Trophoblast cell (in vitro differentiated cells and primary cell): ENCODE measurements around the gene CD79B.

Experiments
- DNase-seq, 2 donors: peaks; one replicate each; pipeline ENCODE4 v3.0.0-alpha.2; 2016
- H2AFZ ChIP-seq: 2 replicates; pipeline ENCODE4 v1.6.1; 2013; ENCODE audit warnings: low read length, moderate library complexity, mild to moderate bottlenecking; ENCODE audit not compliant: insufficient read depth, poor library complexity
- H2AK5ac ChIP-seq: 2 replicates; pipeline ENCODE4 v1.6.1; 2013; ENCODE audit warnings: mild to moderate bottlenecking, low read length
- H2BK120ac ChIP-seq: 2 replicates; pipeline ENCODE4 v1.6.1; 2013; ENCODE audit warnings: low read length, mild to moderate bottlenecking, moderate library complexity; ENCODE audit not compliant: insufficient read depth, poor library complexity
- H2BK12ac ChIP-seq: 2 replicates; pipeline ENCODE4 v1.6.1; 2013; ENCODE audit warnings: mild to moderate bottlenecking, low read length, moderate library complexity
- H2BK5ac ChIP-seq: 2 replicates; pipeline ENCODE4 v1.6.1; 2013; ENCODE audit warnings: low read length, low read depth, moderate library complexity, mild to moderate bottlenecking; ENCODE audit not compliant: poor library complexity
- H3K14ac ChIP-seq: 2 replicates; pipeline ENCODE4 v1.6.1; 2013; ENCODE audit warnings: mild to moderate bottlenecking, low read length
- H3K18ac ChIP-seq: 2 replicates; pipeline ENCODE4 v1.6.1; 2013; ENCODE audit warnings: mild to moderate bottlenecking, low read length
- H3K23ac ChIP-seq: 2 replicates; pipeline ENCODE4 v1.6.1; 2013; ENCODE audit warnings: low read length
- H3K27ac ChIP-seq: 2 replicates; pipeline ENCODE4 v1.5.1; 2013; ENCODE audit warnings: low read depth, mild to moderate bottlenecking, inconsistent platforms, low read length, moderate library complexity
- H3K27me3 ChIP-seq: 2 replicates; pipeline ENCODE4 v1.6.1; 2013; ENCODE audit warnings: inconsistent platforms, mild to moderate bottlenecking, low read length, moderate library complexity; ENCODE audit not compliant: insufficient read depth
- H3K36me3 ChIP-seq, 2 experiments: 1 replicate in 1 of 2; 2 replicates in 1 of 2; pipeline ENCODE4 v1.6.1; 2013; ENCODE audit warnings: low read length in 2 of 2, mild to moderate bottlenecking in 2 of 2, moderate library complexity in 1 of 2; ENCODE audit not compliant: insufficient read depth in 2 of 2, control insufficient read depth in 1 of 2
- H3K4ac ChIP-seq: 2 replicates; pipeline ENCODE4 v1.6.1; 2013; ENCODE audit warnings: low read depth, mild to moderate bottlenecking, low read length, moderate library complexity
- H3K4me1 ChIP-seq, 2 experiments: 1 replicate in 1 of 2; 2 replicates in 1 of 2; pipeline ENCODE4 v1.6.1; 2013; ENCODE audit warnings: low read length in 2 of 2, mild to moderate bottlenecking in 2 of 2, moderate library complexity in 1 of 2; ENCODE audit not compliant: insufficient read depth in 2 of 2, control insufficient read depth in 1 of 2
- H3K4me2 ChIP-seq: 2 replicates; pipeline ENCODE4 v1.6.1; 2013; ENCODE audit warnings: inconsistent platforms, mild to moderate bottlenecking, low read length, moderate library complexity
- H3K4me3 ChIP-seq: 2 replicates; pipeline ENCODE4 v1.5.1; 2013; ENCODE audit warnings: mild to moderate bottlenecking, low read depth, low read length, inconsistent platforms
- H3K79me1 ChIP-seq: one replicate; pipeline ENCODE4 v1.6.1; 2013; ENCODE audit warnings: low read length
- H3K79me2 ChIP-seq: 2 replicates; pipeline ENCODE4 v1.6.1; 2013; ENCODE audit warnings: low read length, mild to moderate bottlenecking; ENCODE audit not compliant: control insufficient read depth, insufficient read depth, poor library complexity
- H3K9ac ChIP-seq: 2 replicates; pipeline ENCODE4 v1.6.1; 2013; ENCODE audit warnings: mild to moderate bottlenecking, low read length
- H3K9me3 ChIP-seq: 2 replicates; pipeline ENCODE4 v1.6.1; 2013; ENCODE audit warnings: low read depth, mild to moderate bottlenecking, control low read depth, inconsistent platforms, low read length; ENCODE audit not compliant: insufficient read depth
- H4K12ac ChIP-seq: 2 replicates; pipeline ENCODE4 v1.6.1; 2013; ENCODE audit warnings: low read depth, mild to moderate bottlenecking, low read length, moderate library complexity
- H4K8ac ChIP-seq: 2 replicates; pipeline ENCODE4 v1.6.1; 2013; ENCODE audit warnings: low read depth, mild to moderate bottlenecking, low read length, moderate library complexity
- H4K91ac ChIP-seq: one replicate; pipeline ENCODE4 v1.6.1; 2013; ENCODE audit warnings: low read depth, mild to moderate bottlenecking, low read length, moderate library complexity
- WGBS: extraction: QIAGEN DNeasy Blood & Tissue Kit; methylation state at CpG from one replicate; pipeline ENCODE4 v1.1.7; 2013; ENCODE audit warnings: missing lambda C conversion rate; ENCODE audit not compliant: insufficient read length, insufficient coverage; ENCODE audit errors: extremely low coverage; 5-methylcytosine and 5-hydroxymethylcytosine counted together

Gene CD79B

GRCh38 chr17:63950940-63951907 is 19.1 kb upstream of the CD79B start:
- Histone ChIP-seq H3K23ac (no peak overlapping the region), H3K79me2 (no peaks in the 10 kb centered on the region)

GRCh38 chr17:63949576-63950250 is 17.6 kb upstream of the CD79B start:
- no peak overlapping the region for H3K23ac ChIP-seq
- no peak overlapping the region for H4K91ac ChIP-seq
- no peaks in the 10 kb centered on the region for H3K4me1 ChIP-seq
- H3K18ac ChIP-seq: no peak overlapping the region
- H3K4me3 ChIP-seq: no peak overlapping the region
- H3K27me3 ChIP-seq: no peaks in the 10 kb centered on the region
- peaks cover 3% of the 10 kb centered on the region for H3K9me3 ChIP-seq
- H3K27ac ChIP-seq: no peak overlapping the region
- H3K79me1 ChIP-seq: no peaks in the 10 kb centered on the region
- H3K14ac ChIP-seq: no peak overlapping the region
- no peak overlapping the region for H4K8ac ChIP-seq
- H3K79me2 ChIP-seq: no peaks in the 10 kb centered on the region
- H4K12ac ChIP-seq: no peak overlapping the region
- no peak overlapping the region for H2BK12ac ChIP-seq
- H2BK120ac ChIP-seq: no peak overlapping the region
- peak; percentile 61 to 80 for DNase-seq
- H2AK5ac ChIP-seq: no peak overlapping the region
- no peak overlapping the region for H3K9ac ChIP-seq
- WGBS: no CpG with 5 or more reads among the region's 18 CpGs
- H3K36me3 ChIP-seq: no peaks in the 10 kb centered on the region
- no peak overlapping the region for H3K4ac ChIP-seq
- H2AFZ ChIP-seq: no peak overlapping the region
- H3K4me2 ChIP-seq: no peak overlapping the region
- no peak overlapping the region for H2BK5ac ChIP-seq

More at GRCh38 chr17:63950940-63951907, 19.1 kb upstream of the CD79B start:
- Histone ChIP-seq H3K4me3 (no peak overlapping the region), H3K27me3 (no peaks in the 10 kb centered on the region), H3K9ac (no peak overlapping the region), H3K4me2 (no peak overlapping the region), H4K8ac (no peak overlapping the region), H4K12ac (no peak overlapping the region), H2BK120ac (no peak overlapping the region), H3K4ac (no peak overlapping the region), H4K91ac (no peak overlapping the region), H3K4me1 (no peaks in the 10 kb centered on the region), H2AK5ac (no peak overlapping the region), H2BK5ac (no peak overlapping the region), H3K36me3 (no peaks in the 10 kb centered on the region), H2BK12ac (no peak overlapping the region), H3K79me1 (no peaks in the 10 kb centered on the region), H3K9me3 (peaks cover 3% of the 10 kb centered on the region), H3K14ac (no peak overlapping the region), H3K27ac (no peak overlapping the region), H3K18ac (no peak overlapping the region), H2AFZ (no peak overlapping the region)
- DNase-seq: peak; percentile 75 to 89
- no CpG with 5 or more reads among the region's 29 CpGs for WGBS

GRCh38 chr17:63948521-63948920 is 16.4 kb upstream of the CD79B start:
- H3K9me3 ChIP-seq: peaks cover 3% of the 10 kb centered on the region
- DNase-seq: no peak
- H3K4me1 ChIP-seq: no peaks in the 10 kb centered on the region
- no peaks in the 10 kb centered on the region for H3K79me2 ChIP-seq
- H2BK12ac ChIP-seq: no peak overlapping the region
- H4K12ac ChIP-seq: no peak overlapping the region
- no peak overlapping the region for H3K14ac ChIP-seq
- H3K9ac ChIP-seq: no peak overlapping the region
- H3K4ac ChIP-seq: no peak overlapping the region
- no peak overlapping the region for H3K4me2 ChIP-seq
- H2BK5ac ChIP-seq: no peak overlapping the region
- no peak overlapping the region for H4K91ac ChIP-seq
- no peak overlapping the region for H3K27ac ChIP-seq
- no peaks in the 10 kb centered on the region for H3K36me3 ChIP-seq
- no peaks in the 10 kb centered on the region for H3K79me1 ChIP-seq
- no peak overlapping the region for H4K8ac ChIP-seq
- no peak overlapping the region for H3K23ac ChIP-seq
- no peaks in the 10 kb centered on the region for H3K27me3 ChIP-seq
- no peak overlapping the region for H2AFZ ChIP-seq
- H2AK5ac ChIP-seq: no peak overlapping the region
- no peak overlapping the region for H2BK120ac ChIP-seq
- H3K18ac ChIP-seq: no peak overlapping the region
- H3K4me3 ChIP-seq: no peak overlapping the region
- WGBS: no CpG with 5 or more reads among the region's 9 CpGs

GRCh38 chr17:63947711-63948330 is 15.7 kb upstream of the CD79B start:
- Histone ChIP-seq H4K12ac (no peak overlapping the region), H3K14ac (no peak overlapping the region), H3K79me2 (no peaks in the 10 kb centered on the region), H2AFZ (no peak overlapping the region), H3K27ac (no peak overlapping the region), H2AK5ac (no peak overlapping the region), H3K4me2 (no peak overlapping the region), H4K91ac (no peak overlapping the region), H4K8ac (no peak overlapping the region), H3K79me1 (no peaks in the 10 kb centered on the region), H3K27me3 (no peaks in the 10 kb centered on the region), H3K9me3 (peaks cover 3% of the 10 kb centered on the region), H3K4ac (no peak overlapping the region), H2BK12ac (no peak overlapping the region), H3K4me3 (no peak overlapping the region), H3K4me1 (no peaks in the 10 kb centered on the region), H2BK120ac (no peak overlapping the region), H2BK5ac (no peak overlapping the region), H3K23ac (no peak overlapping the region), H3K36me3 (no peaks in the 10 kb centered on the region), H3K18ac (no peak overlapping the region), H3K9ac (no peak overlapping the region)
- no peak for DNase-seq
- no CpG with 5 or more reads among the region's 18 CpGs for WGBS
